ENCODE measurements around the gene HAS3.

- TF ChIP-seq JUND (IDR thresholded peaks at IDR 0.05): no peak
- TF ChIP-seq EGR1 (IDR thresholded peaks at IDR 0.05; ENCODE audit: low read depth in 2 of 2): no peak
- no peak for TF ChIP-seq CTCF (IDR thresholded peaks at IDR 0.05; ENCODE audit: low read depth, low read length, missing input control)
Measured at GRCh38 chr16:69119536-69119935, 14.1 kb downstream of the HAS3 start.
